Peyer's patch (tissue), 4 donors: ENCODE data around the gene IGFBP5. TPM values are rescaled to one million over a fixed set of nuclear protein-coding genes. Genes with fewer than 3 reads are reported as not detected.

Source experiments
- DNase-seq, 3 donors: peaks; one replicate each; pipeline ENCODE4 v3.0.0-alpha.2; 2017 to 2019
- H3K27ac ChIP-seq, 4 donors: fragments of 200-600 bp; sonication (generic); one replicate each; pipeline ENCODE4 v1.5.1; 2016 to 2019
- H3K27me3 ChIP-seq, 2 donors: fragments of 200-600 bp; sonication (generic); one replicate each; pipeline ENCODE4 v1.5.1; 2019
- H3K36me3 ChIP-seq, 3 donors: fragments of 200-600 bp; sonication (generic); one replicate each; pipeline ENCODE4 v1.5.1; 2016 to 2019
- H3K4me1 ChIP-seq, 4 donors: fragments of 200-600 bp; sonication (generic); one replicate each; pipeline ENCODE4 v1.5.1; 2016 to 2019
- H3K4me3 ChIP-seq, 4 donors: fragments of 200-600 bp; sonication (generic); 1 replicate in 3 of 4; 2 replicates in 1 of 4; pipeline ENCODE4 v1.5.1; 2016 to 2019; ENCODE audit warnings: mild to moderate bottlenecking in 1 of 4
- H3K9me3 ChIP-seq, 4 donors: fragments of 200-600 bp; sonication (generic); one replicate each; pipeline ENCODE4 v1.5.1; 2016 to 2019; ENCODE audit warnings: mild to moderate bottlenecking in 1 of 4
- CTCF ChIP-seq, 6 experiments: fragments of 450-650 bp in 4 of 6; fragments of 200-600 bp in 2 of 6; sonication (generic) in 1 of 6; IDR thresholded peaks; one replicate each; pipeline ENCODE4 v1.5.1; 2017 to 2019; ENCODE audit warnings: antibody characterized with exemption in 6 of 6, mild to moderate bottlenecking in 3 of 6, moderate library complexity in 1 of 6
- POLR2A ChIP-seq, 2 donors: fragments of 450-650 bp; IDR thresholded peaks; one replicate each; pipeline ENCODE4 v1.5.1; 2017; ENCODE audit warnings: antibody characterized with exemption in 2 of 2, mild to moderate bottlenecking in 2 of 2, moderate library complexity in 2 of 2
- total RNA-seq, 4 donors: library from RNA; depleted of rRNA; stranded (reverse); fragments of >200 nt; gene quantifications; one replicate each; pipeline ENCODE4 v1.1.0, GENCODE V29; 2016

The IGFBP5 gene
- total RNA-seq, 4 donors from 2014 or later: 41.5 to 183 (median 75.0) TPM

DNA sequence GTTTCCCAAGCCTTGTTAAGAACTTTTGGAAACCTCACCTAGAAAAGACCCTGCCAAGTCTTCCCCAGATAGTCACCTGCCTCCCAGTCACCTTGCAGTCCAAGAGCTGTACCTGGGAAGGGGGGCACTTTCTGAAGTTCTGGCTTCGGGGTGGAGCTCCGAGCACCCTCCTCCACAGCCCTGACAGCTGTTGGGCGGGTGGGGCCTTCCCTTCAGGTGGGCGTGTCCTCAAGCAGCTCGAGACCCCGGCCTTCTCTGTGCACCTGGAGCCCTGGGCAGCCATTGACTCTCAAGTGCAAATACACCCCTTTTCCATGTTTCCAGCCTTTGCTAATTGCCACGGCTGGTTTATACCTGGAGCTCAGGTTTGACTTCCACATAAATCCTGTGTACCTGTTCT, 37.0 kb upstream of the IGFBP5 start:
- DNase-seq: no peak
- H3K36me3 ChIP-seq: no peaks in the 10 kb centered on the region
- no peaks in the 10 kb centered on the region for H3K27me3 ChIP-seq
- H3K4me1 ChIP-seq: no peaks in the 10 kb centered on the region
- no peaks in the 10 kb centered on the region for H3K9me3 ChIP-seq
- no peak for TF ChIP-seq POLR2A (IDR thresholded peaks at IDR 0.05)
- no peak overlapping the region for H3K27ac ChIP-seq
- no peak overlapping the region for H3K4me3 ChIP-seq

GRCh38 chr2:216731465-216731864, 36.1 kb upstream of the IGFBP5 start:
- Histone ChIP-seq H3K36me3 (no peaks in the 10 kb centered on the region), H3K27me3 (no peaks in the 10 kb centered on the region), H3K4me1 (no peaks in the 10 kb centered on the region), H3K4me3 (no peak overlapping the region), H3K27ac (no peak overlapping the region), H3K9me3 (no peaks in the 10 kb centered on the region)
- DNase-seq: no peak
- no peak for TF ChIP-seq CTCF (IDR thresholded peaks at IDR 0.05)
- TF ChIP-seq POLR2A (IDR thresholded peaks at IDR 0.05): no peak

GRCh38 chr2:216730871-216731270, 35.5 kb upstream of the IGFBP5 start:
- no peaks in the 10 kb centered on the region for H3K4me1 ChIP-seq
- H3K36me3 ChIP-seq: no peaks in the 10 kb centered on the region
- no peak for DNase-seq
- no peaks in the 10 kb centered on the region for H3K27me3 ChIP-seq
- H3K9me3 ChIP-seq: no peaks in the 10 kb centered on the region
- TF ChIP-seq CTCF (IDR thresholded peaks at IDR 0.05): no peak
- TF ChIP-seq POLR2A (IDR thresholded peaks at IDR 0.05): no peak
- H3K4me3 ChIP-seq: no peak overlapping the region
- H3K27ac ChIP-seq: no peak overlapping the region

DNA sequence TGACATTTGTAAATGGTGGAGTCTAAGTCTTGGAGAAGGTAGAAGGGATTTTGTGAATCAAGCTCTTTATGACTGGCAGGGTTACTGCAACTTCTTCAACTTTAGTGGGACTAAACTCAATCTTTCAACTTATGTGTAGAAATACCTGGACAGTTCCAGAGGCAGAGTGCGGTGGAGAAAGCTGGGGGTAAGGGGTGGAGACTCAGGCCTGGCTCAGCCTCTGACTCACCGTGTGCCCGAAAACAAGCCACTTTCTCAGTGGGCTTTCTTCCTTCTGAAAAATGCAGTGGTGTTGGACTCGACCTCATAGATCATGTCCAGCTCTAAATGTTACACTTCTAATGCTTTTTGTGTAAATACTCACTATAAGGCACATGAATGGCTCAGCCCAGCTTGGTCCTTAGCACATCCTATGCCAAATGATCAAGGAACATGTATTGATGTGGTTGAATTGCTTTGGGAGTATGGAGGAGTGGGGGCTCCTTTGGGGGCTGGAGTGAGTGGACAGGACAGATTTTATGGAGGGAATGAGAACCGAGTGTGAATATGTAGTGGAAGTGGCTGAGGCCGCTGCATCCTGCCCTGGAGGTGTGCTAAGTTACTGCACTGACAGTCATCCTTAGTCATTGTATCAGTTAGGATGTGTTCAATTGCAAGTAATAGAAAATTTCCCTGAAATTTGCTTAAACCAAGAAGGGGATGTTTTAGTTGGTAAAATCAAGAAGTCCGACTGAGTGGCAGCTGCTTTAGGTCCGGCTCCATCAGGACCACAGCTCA, 32.2 kb upstream of the IGFBP5 start:
- H3K4me3 ChIP-seq: no peak overlapping the region
- no peaks in the 10 kb centered on the region for H3K4me1 ChIP-seq
- no peaks in the 10 kb centered on the region for H3K27me3 ChIP-seq
- no peak for TF ChIP-seq CTCF (IDR thresholded peaks at IDR 0.05)
- TF ChIP-seq POLR2A (IDR thresholded peaks at IDR 0.05): no peak
- no peaks in the 10 kb centered on the region for H3K9me3 ChIP-seq
- H3K36me3 ChIP-seq: no peaks in the 10 kb centered on the region
- DNase-seq: no peak
- no peak overlapping the region for H3K27ac ChIP-seq

DNA sequence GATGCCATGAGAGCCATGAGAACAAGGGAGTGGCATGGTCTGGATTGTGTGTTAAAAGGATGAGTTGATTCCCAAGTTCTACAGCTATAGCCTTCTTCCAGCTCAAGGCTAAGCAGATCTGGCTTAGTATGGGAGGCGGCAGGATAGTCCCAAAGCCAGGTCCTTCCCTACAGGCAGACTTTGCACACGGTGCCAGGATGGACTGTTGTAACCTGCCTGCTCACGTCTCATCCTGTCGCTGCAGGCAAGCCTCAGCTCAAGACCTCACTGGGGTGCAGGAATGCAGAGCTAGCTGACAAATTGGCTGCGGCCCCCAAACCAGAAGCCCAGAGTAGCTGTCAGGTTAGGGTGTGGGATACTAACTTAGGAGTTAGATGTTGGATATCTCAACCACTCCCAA, 28.8 kb upstream of the IGFBP5 start:
- no peak for DNase-seq
- TF ChIP-seq CTCF (IDR thresholded peaks at IDR 0.05) (no peak), POLR2A (IDR thresholded peaks at IDR 0.05) (no peak)
- no peak overlapping the region for H3K4me3 ChIP-seq

DNA sequence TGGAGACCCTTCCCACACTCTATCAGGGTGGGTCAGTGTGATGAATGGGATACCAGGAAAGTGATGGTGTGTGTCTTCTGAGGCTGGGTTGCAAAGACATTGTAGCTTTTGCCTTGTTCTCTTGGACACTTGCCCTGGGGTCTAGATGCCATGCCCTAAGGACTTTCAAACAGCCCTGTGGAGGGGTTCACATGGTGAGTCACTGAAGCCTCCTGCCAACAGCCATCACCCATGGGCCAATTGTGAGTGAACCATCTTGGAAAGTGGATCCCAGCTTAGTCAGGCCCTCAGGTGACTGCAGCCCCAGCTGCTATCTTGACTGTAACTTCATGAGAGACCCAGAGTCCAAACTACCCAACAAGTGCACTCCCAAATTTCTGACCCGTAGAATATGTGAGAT, 25.8 kb upstream of the IGFBP5 start:
- Histone ChIP-seq H3K36me3 (no peaks in the 10 kb centered on the region), H3K27me3 (no peaks in the 10 kb centered on the region), H3K9me3 (no peaks in the 10 kb centered on the region), H3K4me3 (no peak overlapping the region), H3K4me1 (no peaks in the 10 kb centered on the region), H3K27ac (no peak overlapping the region)
- DNase-seq: no peak
- TF ChIP-seq POLR2A (IDR thresholded peaks at IDR 0.05): no peak
- TF ChIP-seq CTCF (IDR thresholded peaks at IDR 0.05): no peak

More for the DNA sequence above, 28.8 kb upstream of the IGFBP5 start:
- Histone ChIP-seq H3K27ac (no peak overlapping the region), H3K36me3 (no peaks in the 10 kb centered on the region), H3K27me3 (no peaks in the 10 kb centered on the region), H3K9me3 (no peaks in the 10 kb centered on the region), H3K4me1 (no peaks in the 10 kb centered on the region)
